NCI-H774 (cell line): ENCODE measurements around the gene KAZN.

ENCODE experiments used
- DNase-seq: peaks from one replicate; lab custom pipeline; 2025; lab: John Stamatoyannopoulos, UW

KAZN gene

DNA sequence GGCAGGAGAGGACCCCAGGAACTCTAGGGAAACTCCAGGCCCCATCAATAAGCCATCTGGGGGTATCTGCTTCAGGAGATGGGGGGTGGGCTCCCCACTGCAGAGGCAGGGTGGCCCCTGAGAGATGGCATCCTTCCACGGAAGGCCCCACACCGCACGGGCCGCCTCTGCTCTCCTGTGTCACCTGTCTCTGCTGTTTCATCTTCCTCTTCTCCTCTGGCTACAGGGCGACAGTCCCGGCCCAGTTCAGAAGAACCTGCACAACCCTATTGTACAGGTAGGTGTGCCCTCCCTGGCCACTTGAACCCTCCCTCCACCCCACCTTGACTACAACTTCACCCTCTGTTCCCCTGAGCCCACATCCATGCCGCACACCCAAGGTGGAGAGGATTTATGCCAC lies 464.9 kb downstream of the KAZN start:
- DNase-seq = no peak

DNA sequence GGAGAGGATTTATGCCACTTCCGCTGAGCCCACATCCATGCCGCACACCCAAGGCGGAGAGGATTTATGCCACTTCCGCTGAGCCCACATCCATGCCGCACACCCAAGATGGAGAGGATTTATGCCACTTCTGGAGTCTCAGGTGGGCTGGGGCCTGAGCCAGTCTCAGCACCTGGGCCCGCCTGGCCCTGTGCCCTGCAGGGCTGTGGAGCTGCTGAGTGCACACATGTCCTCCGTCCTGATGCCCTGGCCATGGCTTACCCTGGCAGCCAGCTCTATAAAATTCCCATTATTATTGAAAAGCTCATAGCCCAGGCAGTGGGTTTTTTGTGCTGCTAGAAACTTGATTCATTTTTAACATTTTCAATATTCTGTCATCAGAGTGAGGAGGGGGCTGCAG lies 465.3 kb downstream of the KAZN start:
- DNase-seq = no peak

DNA sequence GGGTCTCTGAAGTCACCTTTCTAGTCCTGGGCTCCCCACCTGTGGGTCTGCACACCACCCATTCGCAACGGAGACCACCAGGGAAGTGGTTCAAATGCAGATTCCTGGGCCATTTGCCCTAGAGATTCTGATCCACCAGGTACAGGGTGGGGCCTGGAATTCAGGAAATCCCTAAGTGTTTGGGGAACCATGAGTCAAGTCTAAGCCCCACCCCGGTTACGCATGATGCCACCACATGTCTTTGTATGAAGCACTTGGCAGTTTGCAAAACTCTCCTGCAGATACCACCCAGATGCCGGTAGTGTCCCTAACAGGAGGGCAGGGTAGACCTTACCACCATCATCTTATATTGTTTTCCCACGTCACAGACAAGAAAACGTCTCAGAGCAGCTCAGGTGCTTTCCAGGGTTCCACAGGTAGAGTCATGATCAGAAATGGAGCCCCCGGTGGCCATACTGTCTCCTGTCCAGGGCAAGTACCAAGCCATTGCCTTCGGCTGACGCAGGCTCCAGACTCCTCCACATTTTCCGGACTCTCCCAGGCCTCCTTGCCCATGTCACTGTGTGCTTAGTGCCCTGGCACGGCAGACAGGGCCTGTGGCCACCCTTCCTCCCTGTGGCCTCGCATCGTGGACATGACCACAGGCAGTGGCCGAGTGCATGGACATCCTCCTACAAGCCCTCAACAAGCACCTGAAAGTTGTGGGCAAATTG lies 465.9 kb downstream of the KAZN start:
- DNase-seq = no peak

DNA sequence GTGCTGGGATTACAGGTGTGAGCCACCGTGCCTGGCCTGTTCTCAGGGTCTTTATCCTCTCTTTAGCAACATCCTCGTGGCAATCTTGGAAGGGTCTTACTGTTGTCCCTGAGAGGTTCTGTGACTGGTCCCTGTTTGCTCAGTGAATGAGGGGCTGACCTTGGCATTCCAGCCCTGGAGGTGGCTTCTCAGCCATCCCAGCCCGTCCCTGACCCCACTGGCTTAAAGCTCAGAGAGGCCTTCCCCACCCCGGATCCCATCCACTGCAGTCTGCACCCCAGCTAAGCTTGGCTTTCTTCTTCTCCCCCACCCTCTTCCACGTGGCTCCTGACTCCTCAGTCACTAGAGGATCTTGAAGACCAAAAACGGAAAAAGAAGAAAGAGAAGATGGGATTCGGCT lies 466.8 kb downstream of the KAZN start:
- DNase-seq = no peak

DNA sequence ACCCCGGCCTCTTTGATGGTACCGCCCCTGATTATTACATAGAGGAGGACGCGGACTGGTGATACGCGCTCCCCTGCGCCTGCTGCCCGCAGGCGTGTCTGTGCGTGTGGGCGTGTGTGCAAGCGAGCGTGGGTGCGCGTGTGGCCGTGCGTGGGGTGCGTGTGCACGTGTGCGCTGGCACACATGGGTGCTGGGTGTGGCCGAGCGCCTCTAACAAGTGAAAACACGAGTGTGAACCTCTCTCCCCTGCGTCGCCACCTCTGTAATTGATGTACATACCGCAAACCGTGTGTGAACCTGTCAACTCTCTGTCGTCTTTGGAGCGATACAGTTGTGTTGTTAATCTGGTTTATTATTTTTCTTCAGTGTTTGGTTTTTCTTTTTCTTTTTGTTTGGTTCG lies 467.3 kb downstream of the KAZN start:
- no peak for DNase-seq

DNA sequence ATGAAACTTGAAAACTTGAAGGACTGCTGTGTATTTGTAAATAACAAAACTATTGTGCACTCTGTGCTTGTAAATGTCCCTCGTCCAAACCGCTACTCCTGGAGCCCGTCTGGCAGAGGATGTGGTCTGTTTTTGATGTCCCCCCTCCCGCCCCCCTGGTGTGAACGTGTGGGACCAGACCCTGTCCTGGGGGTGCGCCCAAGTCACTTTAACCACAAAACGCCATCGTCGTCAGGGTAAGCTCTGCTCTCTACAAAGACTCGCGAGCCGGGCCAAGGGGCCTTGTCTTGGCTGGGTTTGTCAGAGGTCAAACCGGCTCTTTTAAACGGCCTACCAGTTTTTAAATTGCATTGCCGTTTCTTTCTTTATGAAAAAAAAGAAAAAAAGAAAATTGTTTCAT lies 467.7 kb downstream of the KAZN start:
- DNase-seq = no peak

DNA sequence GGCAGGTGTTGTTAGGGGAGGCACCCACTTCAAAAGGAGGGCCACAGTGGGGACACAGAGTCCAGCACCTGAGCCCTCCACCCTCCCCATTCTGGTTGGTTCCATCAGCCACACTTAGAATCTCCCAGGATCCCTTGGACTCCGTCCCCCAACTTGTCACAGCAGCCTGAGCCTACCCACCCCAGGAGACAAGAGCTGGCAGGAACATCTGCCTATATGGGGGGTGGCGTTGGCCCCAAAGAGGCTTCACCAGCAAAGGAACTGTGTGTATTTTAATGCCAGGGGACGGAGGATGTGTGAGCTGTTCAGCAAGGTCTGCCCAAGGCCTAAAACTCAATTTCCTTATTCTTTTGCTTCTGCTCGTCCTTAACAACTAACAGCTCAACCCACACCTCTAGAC lies 468.7 kb downstream of the KAZN start:
- DNase-seq = no peak

DNA sequence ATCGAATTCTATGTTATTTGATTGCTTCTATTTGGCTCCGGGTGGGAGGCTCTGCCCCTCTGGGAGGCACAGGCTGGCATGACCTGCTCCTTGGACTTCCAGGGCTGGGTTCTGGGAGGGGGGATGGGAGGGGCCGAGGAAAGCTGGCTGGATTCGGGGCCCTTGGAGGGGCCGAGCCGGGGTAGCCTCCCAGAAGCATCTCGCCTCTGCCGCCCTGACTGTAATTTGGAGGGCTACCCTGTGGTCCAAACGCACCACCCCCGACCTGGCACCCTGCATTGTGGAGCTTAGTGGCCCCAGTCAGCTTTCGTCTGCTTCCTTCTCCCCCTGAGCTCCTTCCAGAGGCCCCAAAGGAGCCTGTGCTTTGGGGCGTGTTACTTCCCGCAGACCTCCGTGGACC lies 469.7 kb downstream of the KAZN start:
- no peak for DNase-seq

DNA sequence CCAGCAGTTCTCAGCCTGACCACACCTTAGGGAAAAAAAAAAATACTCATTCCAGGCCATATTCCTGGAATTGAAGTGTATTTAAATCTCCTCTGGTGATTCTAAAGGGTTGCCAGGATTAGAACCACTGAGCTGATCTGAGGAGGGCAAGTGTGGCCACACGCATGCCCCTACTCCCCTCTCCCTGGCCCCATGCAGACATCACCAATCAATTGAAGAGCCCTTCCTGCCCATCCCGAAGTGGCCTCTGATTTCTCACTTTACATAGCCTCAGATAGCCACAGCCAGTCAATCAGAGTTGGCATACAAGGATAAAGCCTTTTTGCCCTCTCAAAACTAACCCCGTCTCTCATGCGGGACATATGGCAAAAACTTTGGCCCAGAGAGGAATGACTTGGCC lies 470.5 kb downstream of the KAZN start:
- DNase-seq = no peak

DNA sequence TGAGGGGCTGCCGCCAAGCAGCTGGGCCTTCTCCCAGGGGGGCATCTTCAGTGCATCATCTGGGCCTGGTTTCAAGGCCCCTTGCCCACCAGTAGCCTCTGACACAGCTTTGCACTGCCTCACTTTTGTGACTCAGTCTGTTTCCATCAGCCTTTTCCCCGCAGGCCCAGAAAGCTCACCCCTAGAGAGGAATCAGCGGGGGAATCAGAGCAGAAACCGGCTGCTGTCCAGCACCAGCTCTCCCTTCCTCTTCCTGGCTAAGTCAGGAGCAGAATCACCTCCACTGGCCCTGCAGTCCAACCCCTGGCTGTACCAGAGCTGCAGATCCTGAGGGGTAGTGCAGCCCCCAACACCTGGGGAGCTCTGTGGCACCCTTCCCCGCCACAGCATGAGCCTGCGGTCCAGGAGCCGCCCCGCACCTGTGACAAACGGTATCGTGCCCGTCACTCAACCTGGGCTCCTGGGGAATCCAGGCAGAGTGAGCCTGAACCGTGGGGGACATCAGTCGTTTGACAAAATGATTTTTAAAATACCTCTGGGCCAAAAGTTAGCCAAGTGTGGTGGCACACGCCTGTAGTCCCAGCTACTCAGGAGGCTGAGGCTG lies 471.8 kb downstream of the KAZN start:
- no peak for DNase-seq

DNA sequence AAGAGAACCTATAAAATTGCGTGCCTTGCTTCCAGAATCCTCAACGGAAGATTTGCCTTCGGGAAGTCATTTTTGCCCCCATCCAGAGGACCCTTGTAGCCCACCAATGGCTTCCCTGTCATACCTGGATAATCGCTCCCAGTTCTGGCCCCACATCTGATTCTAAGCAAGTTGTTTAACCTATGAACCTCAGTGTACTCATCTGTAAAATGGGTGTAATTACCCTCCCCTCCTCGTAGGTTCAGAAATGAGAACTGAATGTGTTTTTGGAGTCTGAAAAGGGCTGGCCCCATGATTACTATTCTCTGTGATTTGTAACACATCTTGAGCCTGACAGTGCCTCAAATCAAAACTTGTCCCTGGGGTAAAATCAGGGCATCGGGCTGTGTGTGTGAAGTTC lies 473.5 kb downstream of the KAZN start:
- no peak for DNase-seq

DNA sequence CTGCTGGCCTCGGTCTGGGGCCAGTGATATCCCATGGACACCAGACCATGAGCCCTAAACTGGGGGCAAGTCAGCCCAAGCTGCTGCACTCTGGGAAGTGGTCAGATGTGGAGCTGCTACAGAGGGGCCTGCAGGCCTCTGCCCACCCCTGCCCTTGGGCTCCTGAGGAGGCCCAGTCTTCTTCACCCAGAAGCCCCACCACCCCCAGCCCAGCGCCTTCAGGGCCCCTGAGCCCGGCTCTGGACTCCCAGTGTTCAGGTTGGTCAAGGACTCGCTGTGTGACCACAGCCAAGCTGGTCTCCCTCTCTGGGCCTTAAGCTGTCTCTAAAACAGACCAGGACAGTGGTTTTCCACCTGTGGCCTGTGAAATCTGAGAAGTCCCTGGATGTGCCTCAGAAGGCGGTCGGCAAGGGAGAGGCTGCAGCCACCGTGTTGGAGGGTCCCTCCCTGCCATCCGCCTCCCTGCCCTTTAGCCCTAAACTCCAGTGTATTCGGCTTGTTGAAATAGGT lies 475.4 kb downstream of the KAZN start:
- no peak for DNase-seq

DNA sequence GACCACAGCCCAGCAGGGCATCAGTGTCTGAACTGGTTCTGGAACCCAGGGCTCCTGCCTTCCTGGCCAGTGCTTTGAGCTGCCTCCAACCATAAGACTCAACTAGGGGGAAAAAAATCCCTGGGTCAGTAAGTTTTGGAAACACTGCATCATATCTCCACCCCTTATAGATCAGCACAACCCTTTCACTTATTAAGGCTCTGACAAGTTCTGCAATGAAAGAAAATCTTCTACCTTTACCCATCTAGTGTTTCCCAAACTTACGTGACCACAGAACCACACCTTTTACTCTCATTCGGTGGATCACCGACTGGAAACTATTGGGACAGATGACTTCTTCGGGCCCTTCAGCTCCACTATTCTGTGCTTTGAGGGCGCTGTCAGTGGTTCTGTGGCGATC lies 476.7 kb downstream of the KAZN start:
- no peak for DNase-seq

DNA sequence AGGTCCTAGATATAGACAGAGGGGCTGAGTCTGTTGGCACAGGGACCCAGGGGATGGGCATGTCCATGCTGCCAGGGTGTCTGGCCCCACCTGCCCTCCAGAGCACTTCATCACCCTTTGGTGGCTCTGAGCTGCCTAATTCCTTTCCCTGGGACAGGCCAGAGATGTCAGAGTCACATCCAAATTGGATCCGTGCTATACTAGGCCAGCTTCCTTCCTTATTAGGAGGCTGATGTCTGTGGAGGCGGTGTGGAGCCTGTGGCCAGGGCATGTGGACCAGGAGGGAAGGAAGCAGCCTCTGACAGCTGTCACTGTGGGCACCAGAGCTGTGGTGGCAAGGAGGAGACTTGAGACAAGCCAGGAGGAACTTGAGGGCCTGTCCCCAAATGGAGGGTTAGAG lies 477.3 kb downstream of the KAZN start:
- no peak for DNase-seq

DNA sequence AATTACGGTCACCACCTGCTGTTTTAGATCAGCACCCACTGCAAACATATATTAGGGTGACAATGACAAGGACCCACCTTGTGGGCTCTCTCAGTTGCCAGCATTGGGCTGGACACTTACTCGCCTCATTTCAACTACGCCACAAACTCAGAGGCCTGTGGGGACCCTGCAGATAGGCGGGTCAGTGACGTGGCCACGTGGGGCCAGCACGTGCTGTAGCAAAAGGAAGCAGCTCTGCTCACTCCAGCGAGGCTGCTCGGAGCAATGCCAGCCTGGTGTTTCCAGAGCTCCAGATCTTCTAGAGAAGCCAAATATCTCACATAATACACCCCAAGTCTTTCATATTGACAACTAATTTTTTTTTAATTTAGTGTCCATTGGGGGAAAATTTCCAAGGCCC lies 478.3 kb downstream of the KAZN start:
- no peak for DNase-seq

DNA sequence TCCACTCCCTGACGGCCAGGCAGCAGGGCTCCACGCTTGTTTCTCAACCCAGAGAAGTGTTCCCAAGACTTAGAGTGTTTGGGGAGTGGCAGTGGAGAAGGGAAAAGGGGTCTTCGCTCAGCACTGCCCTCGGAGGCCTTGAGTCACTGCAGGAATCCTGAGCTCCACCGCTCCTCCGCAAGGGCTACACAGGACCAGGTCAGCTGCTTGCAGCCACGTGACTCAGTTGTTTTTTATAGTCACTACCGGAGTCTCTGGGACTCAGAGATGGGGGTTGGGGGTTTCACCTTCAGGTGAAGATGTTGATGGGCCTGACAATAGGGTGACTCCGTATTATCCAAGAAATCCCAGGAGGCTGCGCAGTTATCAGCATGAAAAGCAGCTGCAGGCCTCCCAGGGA lies 478.9 kb downstream of the KAZN start:
- DNase-seq = no peak

DNA sequence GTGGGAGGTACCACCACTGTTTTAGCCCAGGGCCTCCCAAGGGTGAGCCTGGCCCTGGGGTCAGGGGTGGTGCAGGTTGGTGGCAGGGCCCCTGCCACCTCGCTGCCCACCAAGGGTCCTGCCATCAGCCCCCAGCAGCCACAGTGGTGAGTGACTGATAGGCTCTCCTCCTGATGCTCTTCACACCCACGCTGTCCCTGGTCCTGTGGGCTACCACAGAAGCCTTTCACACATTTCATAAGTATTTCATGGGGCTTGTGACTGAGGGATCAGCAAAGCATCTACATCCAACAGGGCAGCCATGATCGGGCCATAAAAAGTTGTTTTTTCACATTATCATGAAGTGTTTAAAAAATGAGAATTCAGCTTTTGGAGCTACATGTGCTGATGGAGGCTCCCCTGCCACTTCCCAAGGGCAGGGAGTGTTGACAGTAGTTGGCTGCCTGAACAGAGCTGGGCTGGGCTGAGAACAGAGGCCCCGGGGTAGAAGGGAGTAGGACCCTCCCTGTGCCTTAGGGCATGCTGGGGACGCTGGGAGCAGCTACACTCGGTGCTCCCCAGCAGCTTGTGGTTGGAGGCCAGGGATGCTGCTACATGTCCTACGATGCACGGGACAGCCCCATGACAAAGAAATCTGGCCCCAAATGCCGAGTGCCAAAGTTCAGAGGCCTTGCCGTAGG lies 482.0 kb downstream of the KAZN start:
- no peak for DNase-seq

DNA sequence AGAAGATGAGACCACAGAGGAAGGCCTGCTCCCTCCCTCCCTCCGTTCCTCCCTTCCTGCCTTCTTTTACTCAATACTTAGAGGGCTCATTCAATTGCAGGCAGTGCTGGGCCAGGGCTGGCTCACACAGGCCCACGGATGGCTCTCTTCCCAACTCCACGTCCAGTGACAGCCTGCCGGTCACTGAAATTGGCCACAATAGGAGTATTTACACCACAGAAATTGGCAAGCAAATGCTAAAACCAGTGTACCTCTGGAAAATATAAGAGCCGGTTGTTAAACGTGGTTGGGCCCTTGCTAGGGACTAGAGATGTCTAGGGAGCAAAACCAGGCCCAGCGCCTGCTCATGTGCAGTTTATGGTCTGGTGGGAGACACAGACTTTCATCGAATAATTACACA lies 482.6 kb downstream of the KAZN start:
- DNase-seq = no peak

DNA sequence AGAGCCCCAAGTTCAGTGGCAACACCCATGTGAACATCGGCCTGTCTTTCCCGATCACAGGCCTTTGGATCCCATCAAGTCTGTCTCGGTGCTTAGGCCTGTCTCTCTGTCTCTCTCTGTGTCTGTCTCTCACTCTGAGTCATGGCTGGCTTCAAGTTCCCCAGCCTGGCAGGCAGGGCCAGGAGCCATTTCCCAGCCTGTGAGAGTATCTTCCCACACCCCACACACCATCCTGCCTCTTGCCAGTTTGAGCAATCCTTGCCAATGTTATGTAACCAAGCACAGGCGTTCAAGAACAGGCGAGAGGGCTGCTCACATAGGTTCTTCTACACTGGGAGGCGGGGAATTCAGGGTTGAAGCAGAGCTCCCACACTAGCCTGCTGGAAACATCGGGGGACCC lies 485.1 kb downstream of the KAZN start:
- no peak for DNase-seq

DNA sequence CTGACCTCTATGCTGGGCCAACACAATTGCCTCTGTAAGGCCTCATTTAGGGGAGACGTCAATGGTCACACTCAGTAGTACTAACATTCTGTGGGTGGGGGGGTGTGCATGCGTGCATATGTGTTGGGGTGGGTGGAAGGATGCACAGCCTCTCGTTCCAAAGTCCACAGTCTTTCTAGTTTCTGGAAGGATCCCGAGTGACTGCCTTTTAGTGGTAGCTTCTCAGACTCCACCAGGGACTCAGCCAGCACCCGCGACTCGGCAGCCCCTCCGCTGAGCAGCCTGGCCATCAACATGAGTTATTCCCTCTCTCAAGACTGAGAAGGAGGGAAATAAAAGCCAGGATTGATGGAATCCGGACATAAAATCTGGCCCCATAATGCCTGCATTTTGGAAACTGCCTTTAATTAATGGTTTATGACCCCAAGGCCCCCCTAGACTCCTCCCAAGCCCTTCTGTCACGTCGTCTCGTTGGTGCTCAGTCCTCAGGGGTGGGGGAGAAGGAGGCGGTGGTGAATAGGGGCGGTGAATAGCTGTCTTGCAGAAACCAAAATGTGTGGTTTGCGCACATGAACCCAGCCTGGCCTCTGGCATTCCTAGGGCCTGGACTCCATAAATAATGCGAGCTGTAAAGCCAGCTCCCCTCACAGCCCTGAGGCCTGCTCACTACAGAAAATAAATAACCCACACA lies 489.9 kb downstream of the KAZN start:
- DNase-seq = no peak

DNA sequence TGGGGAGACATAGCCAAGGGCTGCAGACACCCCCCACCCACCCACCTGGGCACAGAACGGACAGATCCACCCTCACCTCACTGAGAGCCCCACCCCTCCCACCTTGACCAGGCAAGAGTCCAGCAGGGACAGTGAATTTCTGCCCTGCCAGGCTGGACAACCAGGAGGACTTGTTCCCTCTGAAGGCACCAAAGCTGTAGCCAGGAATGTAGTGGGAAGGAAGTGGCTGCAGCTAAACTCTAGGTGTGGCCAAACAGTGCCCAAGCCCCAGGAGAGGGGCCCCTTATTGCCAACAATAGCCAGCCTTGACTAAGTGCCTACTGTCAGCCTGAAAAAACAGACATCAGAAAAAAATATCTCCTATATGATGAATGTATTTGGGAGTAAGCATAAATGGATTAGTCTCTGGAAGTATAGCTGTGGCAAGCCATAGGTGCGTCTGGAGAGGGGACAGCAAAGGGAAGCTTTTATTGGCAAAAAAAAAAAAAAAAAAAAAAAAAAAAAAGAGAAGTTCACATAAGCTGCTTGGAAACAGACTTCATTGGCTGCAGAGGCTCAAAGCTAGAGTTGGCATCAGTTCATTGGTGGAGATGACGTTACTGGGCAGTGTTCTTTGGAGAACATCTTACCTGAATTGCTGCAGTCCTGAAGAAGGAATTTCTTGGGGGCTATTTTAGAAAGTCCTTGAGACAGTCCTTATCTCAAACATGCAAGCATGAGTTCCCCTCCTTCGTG lies 490.9 kb downstream of the KAZN start:
- no peak for DNase-seq

DNA sequence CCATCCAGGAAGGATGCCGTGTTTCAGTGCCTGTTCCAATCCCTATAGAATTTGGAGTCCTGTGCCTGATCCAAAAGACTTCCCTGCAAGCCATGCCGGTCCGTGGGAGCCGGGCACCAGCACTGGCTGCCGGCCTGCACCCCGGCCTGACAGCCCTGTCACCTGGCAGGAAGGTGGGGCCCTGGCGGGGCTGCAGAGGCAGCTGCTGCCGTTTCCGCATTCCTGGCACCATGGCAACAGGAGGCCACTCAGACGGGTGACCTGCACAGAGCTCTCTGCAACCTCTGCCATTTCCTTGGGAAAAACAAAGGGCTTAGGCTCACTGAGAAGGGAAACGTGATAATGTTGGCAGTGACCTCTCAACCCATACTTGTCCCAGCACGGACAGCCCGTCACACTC lies 491.9 kb downstream of the KAZN start:
- DNase-seq = peak; percentile 60
